Right atrium auricular region (tissue), 2 donors: Measurements from ENCODE around the gene VGLL4. TPM values are rescaled to one million over a fixed set of nuclear protein-coding genes. Genes with fewer than 3 reads are reported as not detected.

ENCODE experiments used
- DNase-seq: peaks from one replicate; pipeline ENCODE4 v3.0.0-alpha.2; 2019; ENCODE audit warnings: low spot score
- H3K27ac ChIP-seq, 2 donors: fragments of 200-600 bp; sonication (generic); 1 replicate in 1 of 2; 2 replicates in 1 of 2; pipeline ENCODE4 v1.5.1; 2016 to 2019
- H3K27me3 ChIP-seq, 2 donors: fragments of 200-600 bp; sonication (generic); one replicate each; pipeline versions ENCODE4 v1.5.1 to v1.6.0; 2017 to 2019
- H3K36me3 ChIP-seq: fragments of 200-600 bp; sonication (generic); one replicate; pipeline ENCODE4 v1.5.1; 2016
- H3K4me1 ChIP-seq, 2 donors: fragments of 200-600 bp; sonication (generic); one replicate each; pipeline versions ENCODE4 v1.5.1 to v1.6.0; 2017 to 2019
- H3K4me3 ChIP-seq, 2 donors: fragments of 200-600 bp; sonication (generic); 1 replicate in 1 of 2; 2 replicates in 1 of 2; pipeline ENCODE4 v1.5.1; 2017 to 2019; ENCODE audit warnings: mild to moderate bottlenecking in 1 of 2, moderate library complexity in 1 of 2
- H3K9me3 ChIP-seq, 2 donors: fragments of 200-600 bp; sonication (generic); one replicate each; pipeline ENCODE4 v1.5.1; 2019
- CTCF ChIP-seq, 2 donors: fragments of 200-600 bp; sonication (generic); IDR thresholded peaks; one replicate each; pipeline ENCODE4 v1.5.1; 2019; ENCODE audit warnings: antibody characterized with exemption in 2 of 2
- total RNA-seq, 2 donors: library from RNA; depleted of rRNA; stranded (reverse); fragments of >200 nt; gene quantifications; one replicate each; pipeline ENCODE4 v1.1.0, GENCODE V29; 2016

VGLL4 gene
- total RNA-seq, 2 donors from 2014 or later: 30.2 to 64.6 TPM

GRCh38 chr3:11636394-11636770, 7.3 kb downstream of the VGLL4 start:
- peak overlapping the region; percentile 58 to 95 for H3K27ac ChIP-seq
- TF ChIP-seq CTCF (IDR thresholded peaks at IDR 0.05): no peak
- H3K4me3 ChIP-seq: no peak overlapping the region
- H3K36me3 ChIP-seq: no peaks in the 10 kb centered on the region
- H3K4me1 ChIP-seq: peaks cover 0 to 99% of the 10 kb centered on the region in 2 donors
- H3K9me3 ChIP-seq: no peaks in the 10 kb centered on the region
- DNase-seq: no peak
- H3K27me3 ChIP-seq: no peaks in the 10 kb centered on the region

- Histone ChIP-seq H3K27ac (peak overlapping the region; percentile 58 to 69), H3K4me1 (peaks cover 0 to 95% of the 10 kb centered on the region in 2 donors), H3K36me3 (no peaks in the 10 kb centered on the region), H3K4me3 (no peak overlapping the region), H3K27me3 (no peaks in the 10 kb centered on the region), H3K9me3 (no peaks in the 10 kb centered on the region)
- DNase-seq: no peak
- TF ChIP-seq CTCF (IDR thresholded peaks at IDR 0.05): no peak
These were observed 7.9 kb downstream of the VGLL4 start for GRCh38 chr3:11635680-11636393.

- Histone ChIP-seq H3K27ac (peak overlapping the region; percentile 58 to 69), H3K4me1 (peaks cover 0 to 88% of the 10 kb centered on the region in 2 donors), H3K4me3 (no peak overlapping the region), H3K36me3 (no peaks in the 10 kb centered on the region), H3K27me3 (no peaks in the 10 kb centered on the region), H3K9me3 (no peaks in the 10 kb centered on the region)
- no peak for DNase-seq
- no peak for TF ChIP-seq CTCF (IDR thresholded peaks at IDR 0.05)
These were observed 8.6 kb downstream of the VGLL4 start for GRCh38 chr3:11634974-11635612.

GRCh38 chr3:11634081-11634635, 9.6 kb downstream of the VGLL4 start:
- no peak for TF ChIP-seq CTCF (IDR thresholded peaks at IDR 0.05)
- Histone ChIP-seq H3K36me3 (no peaks in the 10 kb centered on the region), H3K4me1 (peaks cover 0 to 79% of the 10 kb centered on the region in 2 donors), H3K27me3 (no peaks in the 10 kb centered on the region), H3K4me3 (no peak overlapping the region), H3K27ac (peak overlapping the region; percentile 58 to 69), H3K9me3 (no peaks in the 10 kb centered on the region)
- no peak for DNase-seq

GRCh38 chr3:11632966-11633365, 10.7 kb downstream of the VGLL4 start:
- peaks cover 0 to 67% of the 10 kb centered on the region in 2 donors for H3K4me1 ChIP-seq
- H3K27ac ChIP-seq: peak overlapping the region; percentile 45 to 58
- no peak overlapping the region for H3K4me3 ChIP-seq
- DNase-seq: no peak
- TF ChIP-seq CTCF (IDR thresholded peaks at IDR 0.05): no peak
- no peaks in the 10 kb centered on the region for H3K36me3 ChIP-seq
- H3K27me3 ChIP-seq: no peaks in the 10 kb centered on the region
- H3K9me3 ChIP-seq: no peaks in the 10 kb centered on the region
